Measurements from ENCODE around the gene TMEM59.
"Not testable (repeated sequence)": the region's sequence is repeated elsewhere in the genome, so short reads cannot be mapped to it uniquely, and the experiment has no call there.

DNA sequence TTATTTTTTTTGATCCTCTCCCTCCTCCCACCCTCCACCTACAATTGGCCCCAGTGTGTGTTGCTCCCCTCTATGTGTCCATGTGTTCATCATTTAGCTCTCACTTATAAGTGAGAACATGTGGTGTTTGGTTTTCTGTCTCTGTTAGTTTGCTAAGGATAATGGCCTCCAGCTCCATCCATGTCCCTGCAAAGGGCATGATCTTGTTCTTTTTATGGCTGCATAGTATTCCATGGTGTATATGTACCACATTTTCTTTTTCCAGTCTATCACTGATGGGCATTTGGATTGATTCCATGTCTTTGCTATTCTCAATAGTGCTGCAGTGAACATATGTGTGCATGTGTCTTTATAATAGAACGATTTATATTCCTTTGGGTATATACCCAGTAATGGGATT, 28.2 kb downstream of the TMEM59 start:
- TF ChIP-seq, protein P1, sequence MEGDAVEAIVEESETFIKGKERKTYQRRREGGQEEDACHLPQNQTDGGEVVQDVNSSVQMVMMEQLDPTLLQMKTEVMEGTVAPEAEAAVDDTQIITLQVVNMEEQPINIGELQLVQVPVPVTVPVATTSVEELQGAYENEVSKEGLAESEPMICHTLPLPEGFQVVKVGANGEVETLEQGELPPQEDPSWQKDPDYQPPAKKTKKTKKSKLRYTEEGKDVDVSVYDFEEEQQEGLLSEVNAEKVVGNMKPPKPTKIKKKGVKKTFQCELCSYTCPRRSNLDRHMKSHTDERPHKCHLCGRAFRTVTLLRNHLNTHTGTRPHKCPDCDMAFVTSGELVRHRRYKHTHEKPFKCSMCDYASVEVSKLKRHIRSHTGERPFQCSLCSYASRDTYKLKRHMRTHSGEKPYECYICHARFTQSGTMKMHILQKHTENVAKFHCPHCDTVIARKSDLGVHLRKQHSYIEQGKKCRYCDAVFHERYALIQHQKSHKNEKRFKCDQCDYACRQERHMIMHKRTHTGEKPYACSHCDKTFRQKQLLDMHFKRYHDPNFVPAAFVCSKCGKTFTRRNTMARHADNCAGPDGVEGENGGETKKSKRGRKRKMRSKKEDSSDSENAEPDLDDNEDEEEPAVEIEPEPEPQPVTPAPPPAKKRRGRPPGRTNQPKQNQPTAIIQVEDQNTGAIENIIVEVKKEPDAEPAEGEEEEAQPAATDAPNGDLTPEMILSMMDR (IDR thresholded peaks at IDR 0.05; ENCODE audit: borderline replicate concordance, extremely low read depth, low read length, poor library complexity, severe bottlenecking): not testable (repeated sequence)
- TF ChIP-seq EZH2 (IDR thresholded peaks at IDR 0.05; ENCODE audit: borderline replicate concordance, low read depth, low read length, severe bottlenecking): not testable (repeated sequence)
